Kidney epithelial cell (primary cell): ENCODE data around the gene NFKBIB. TPM values are rescaled to one million over a fixed set of nuclear protein-coding genes. Genes with fewer than 3 reads are reported as not detected.
"Not testable (repeated sequence)": the region's sequence is repeated elsewhere in the genome, so short reads cannot be mapped to it uniquely, and the experiment has no call there.

Experiments
- DNase-seq: peaks from one replicate; pipeline ENCODE4 v3.0.0-alpha.2; 2010; ENCODE audit warnings: low read depth
- H3K27me3 ChIP-seq: 2 replicates; pipeline ENCODE4 v1.6.0; 2011; ENCODE audit warnings: low read length; ENCODE audit not compliant: control insufficient read depth, insufficient read depth
- H3K36me3 ChIP-seq: 2 replicates; pipeline ENCODE4 v1.5.1; 2011; ENCODE audit warnings: low read length; ENCODE audit not compliant: control insufficient read depth, insufficient read depth
- H3K4me3 ChIP-seq: 2 replicates; pipeline ENCODE4 v1.5.1; 2011; ENCODE audit warnings: low read depth, mild to moderate bottlenecking, control low read depth, low read length
- CTCF ChIP-seq: IDR thresholded peaks from 2 replicates; pipeline ENCODE4 v1.5.1; 2011; ENCODE audit warnings: mild to moderate bottlenecking, moderate library complexity, low read length, control low read depth, inconsistent platforms; ENCODE audit not compliant: insufficient read depth, poor library complexity, severe bottlenecking
- total RNA-seq: library from RNA; depleted of rRNA; stranded (reverse); fragments of >200 nt; gene quantifications from 2 replicates; pipeline ENCODE4 v1.2.3, GENCODE V29; 2015

NFKBIB gene
- total RNA-seq, 1 donor from 2014 or later = 41.7 TPM

DNA sequence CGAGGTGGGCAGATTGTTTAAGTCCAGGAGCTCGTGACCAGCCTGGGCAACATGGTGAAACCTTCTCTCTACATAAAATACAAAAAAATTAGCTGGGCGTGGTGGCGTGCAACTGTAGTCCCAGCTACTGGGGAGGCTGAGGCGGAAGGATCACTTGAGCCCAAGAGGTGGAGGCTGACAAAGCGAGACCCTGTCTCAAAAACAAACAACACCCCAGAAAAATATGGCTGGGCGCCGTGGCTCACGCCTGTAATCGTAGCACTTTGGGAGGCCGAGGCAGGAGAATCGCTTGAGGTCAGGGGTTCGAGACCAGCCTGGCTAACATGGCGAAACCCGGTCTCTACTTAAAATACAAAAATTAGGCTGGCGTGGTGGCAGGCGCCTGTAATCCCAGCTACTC lies 46.6 kb upstream of the NFKBIB start:
- DNase-seq = no peak
- Histone ChIP-seq H3K36me3 (no peaks in the 10 kb centered on the region), H3K4me3 (no peak overlapping the region), H3K27me3 (no peaks in the 10 kb centered on the region)
- no peak for TF ChIP-seq CTCF

DNA sequence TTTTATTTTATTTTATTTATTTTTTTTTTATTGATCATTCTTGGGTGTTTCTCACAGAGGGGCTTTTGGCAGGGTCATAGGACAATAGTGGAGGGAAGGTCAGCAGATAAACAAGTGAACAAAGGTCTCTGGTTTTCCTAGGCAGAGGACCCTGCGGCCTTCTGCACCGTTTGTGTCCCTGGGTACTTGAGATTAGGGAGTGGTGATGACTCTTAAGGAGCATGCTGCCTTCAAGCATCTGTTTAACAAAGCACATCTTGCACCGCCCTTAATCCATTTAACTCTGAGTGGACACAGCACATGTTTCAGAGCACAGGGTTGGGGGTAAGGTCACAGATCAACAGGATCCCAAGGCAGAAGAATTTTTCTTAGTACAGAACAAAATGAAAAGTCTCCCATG lies 44.8 kb upstream of the NFKBIB start:
- not testable (repeated sequence) for H3K36me3 ChIP-seq, H3K27me3 ChIP-seq, H3K4me3 ChIP-seq, DNase-seq

- not testable (repeated sequence) for H3K36me3 ChIP-seq, DNase-seq, H3K4me3 ChIP-seq, H3K27me3 ChIP-seq
These were observed 44.0 kb upstream of the NFKBIB start for GRCh38 chr19:38855751-38856150.

GRCh38 chr19:38856813-38857212 lies 43.0 kb upstream of the NFKBIB start:
- H3K27me3 ChIP-seq = no peaks in the 10 kb centered on the region
- no peak overlapping the region for H3K4me3 ChIP-seq
- TF ChIP-seq CTCF = no peak
- no peaks in the 10 kb centered on the region for H3K36me3 ChIP-seq
- no peak for DNase-seq

GRCh38 chr19:38859631-38860204 lies 40.1 kb upstream of the NFKBIB start:
- not testable (repeated sequence) for H3K4me3 ChIP-seq, H3K27me3 ChIP-seq, DNase-seq, H3K36me3 ChIP-seq

- no peak for TF ChIP-seq CTCF
- no peaks in the 10 kb centered on the region for H3K36me3 ChIP-seq
- H3K4me3 ChIP-seq = no peak overlapping the region
- no peak for DNase-seq
- H3K27me3 ChIP-seq = no peaks in the 10 kb centered on the region
These were observed 38.4 kb upstream of the NFKBIB start for GRCh38 chr19:38861368-38861767.

DNA sequence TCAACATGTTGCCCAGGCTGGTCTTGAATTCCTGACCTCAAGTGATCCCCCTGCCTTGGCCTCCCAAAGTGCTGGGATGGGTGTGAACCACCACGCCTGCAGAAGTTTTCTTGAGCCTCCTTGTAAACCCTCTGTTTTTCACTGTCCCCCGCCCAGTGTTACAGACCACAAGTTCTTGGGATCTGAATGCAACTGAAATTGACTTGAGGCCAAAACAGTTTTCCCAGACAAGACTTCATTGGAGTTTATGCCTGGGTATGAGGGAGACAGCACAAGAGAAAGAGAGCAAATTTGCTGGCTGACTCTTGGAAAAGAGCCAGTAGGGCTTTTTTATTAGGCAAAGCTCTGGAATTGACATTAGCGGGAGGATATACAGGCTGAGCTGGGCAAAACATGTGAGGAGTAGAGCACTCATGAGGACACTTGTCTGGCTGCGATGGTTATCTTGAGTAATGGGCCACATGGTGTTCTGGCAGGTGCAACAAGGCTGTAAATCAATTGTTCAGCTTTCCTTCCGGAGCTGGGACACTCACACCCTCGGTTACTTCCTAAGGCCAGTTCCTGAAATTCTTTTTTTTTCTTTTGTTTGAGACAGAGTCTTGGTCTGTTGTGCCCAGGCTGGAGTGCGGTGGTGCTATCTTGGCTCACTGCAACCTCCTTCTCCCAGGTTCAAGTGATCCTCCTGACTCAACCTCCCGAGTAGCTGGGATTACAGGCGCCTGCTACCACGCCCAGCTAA lies 37.3 kb upstream of the NFKBIB start:
- no peak overlapping the region for H3K4me3 ChIP-seq

More for the DNA sequence above, 37.3 kb upstream of the NFKBIB start:
- Histone ChIP-seq H3K27me3 (no peaks in the 10 kb centered on the region), H3K36me3 (no peaks in the 10 kb centered on the region)
- TF ChIP-seq CTCF = no peak
- no peak for DNase-seq
